ENCODE results near the gene SPANXN3. TPM values are rescaled to one million over a fixed set of nuclear protein-coding genes. Genes with fewer than 3 reads are reported as not detected.

SPANXN3 gene
- total RNA-seq, 1 experiment from 2014 or later: not detected

DNA sequence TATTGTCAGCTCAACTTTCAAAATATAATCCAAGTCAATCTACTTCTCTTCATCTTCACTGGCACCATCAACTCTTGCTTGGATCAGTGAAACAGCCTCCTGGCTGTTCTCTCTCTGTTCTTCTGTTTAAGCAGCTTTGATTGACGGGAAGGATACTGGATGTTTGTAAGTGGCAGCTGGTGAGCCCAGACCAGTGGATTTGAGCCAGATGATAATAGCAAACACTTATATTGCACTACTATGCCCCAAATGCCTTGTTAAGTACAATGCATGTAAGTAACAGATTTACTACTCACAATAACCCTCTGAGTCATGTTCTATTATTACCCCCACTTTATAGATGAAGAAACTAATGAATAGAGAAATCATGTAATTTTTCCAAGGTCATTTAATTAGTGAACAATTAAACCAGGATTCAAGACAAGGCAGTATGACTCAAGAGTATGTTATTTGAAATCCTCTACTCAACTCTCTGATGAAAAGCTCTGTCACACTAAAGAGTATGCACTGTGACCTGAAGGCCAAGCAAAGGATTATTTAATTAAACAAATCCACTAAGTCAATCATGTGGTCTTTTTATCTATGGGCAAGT lies 44.8 kb downstream of the SPANXN3 start:
- ATAC-seq (no peak), DNase-seq (ENCODE audit: low read depth, low spot score) (no peak)
- Histone ChIP-seq H3K27me3 (ENCODE audit: control insufficient read depth, insufficient read depth, low read length) (no peaks in the 10 kb centered on the region), H3K4me3 (ENCODE audit: low read depth in 2 of 2, low read length in 2 of 2) (no peak overlapping the region), H3K4me1 (ENCODE audit: control insufficient read depth, insufficient read depth, low read length) (no peaks in the 10 kb centered on the region), H3K9me3 (ENCODE audit: control insufficient read depth, insufficient read depth, low read depth, low read length) (no peaks in the 10 kb centered on the region), H3K36me3 (ENCODE audit: control insufficient read depth, insufficient read depth, low read length) (no peaks in the 10 kb centered on the region), H3K27ac (ENCODE audit: low read length) (no peak overlapping the region)
- ChIA-PET POLR2A (no interaction called here), CTCF (no interaction called here)
- BruUV-seq (replicated peaks): no TSS peak
- in situ Hi-C loops (cut with HindIII; ENCODE audit: low pct_unique_long_range_greater_than_20kb, low sequenced_read_pairs) (no loop called here), intact Hi-C loops (cut with micrococcal nuclease; ENCODE audit: unreplicated experiment) (no loop called here)
- TF ChIP-seq CTCF (IDR thresholded peaks at IDR 0.05): no peak
- TF ChIP-seq TCF7L2 (IDR thresholded peaks at IDR 0.05; ENCODE audit: low read depth, low read length): no peak
- no peak for TF ChIP-seq SIN3A (IDR thresholded peaks at IDR 0.05; ENCODE audit: borderline replicate concordance, insufficient read depth, low read depth, low read length)
- TF ChIP-seq REST (IDR thresholded peaks at IDR 0.05; ENCODE audit: insufficient read depth in 1 of 2, low read depth in 2 of 2, low read length in 1 of 2): no peak
- no peak for TF ChIP-seq POLR2AphosphoS5 (IDR thresholded peaks at IDR 0.05; ENCODE audit: low read depth, low read length)

- POLR2A ChIA-PET: no interaction called here
- Histone ChIP-seq H3K4me3 (ENCODE audit: low read depth in 2 of 2, low read length in 2 of 2) (no peak overlapping the region), H3K9me3 (ENCODE audit: control insufficient read depth, insufficient read depth, low read depth, low read length) (no peaks in the 10 kb centered on the region), H3K4me1 (ENCODE audit: control insufficient read depth, insufficient read depth, low read length) (no peaks in the 10 kb centered on the region), H3K36me3 (ENCODE audit: control insufficient read depth, insufficient read depth, low read length) (no peaks in the 10 kb centered on the region), H3K27ac (ENCODE audit: low read length) (no peak overlapping the region), H3K27me3 (ENCODE audit: control insufficient read depth, insufficient read depth, low read length) (no peaks in the 10 kb centered on the region)
- intact Hi-C loops (cut with micrococcal nuclease; ENCODE audit: unreplicated experiment) (no loop called here), in situ Hi-C loops (cut with HindIII; ENCODE audit: low pct_unique_long_range_greater_than_20kb, low sequenced_read_pairs) (no loop called here)
- ATAC-seq: no peak
- TF ChIP-seq SIN3A (IDR thresholded peaks at IDR 0.05; ENCODE audit: borderline replicate concordance, insufficient read depth, low read depth, low read length) (no peak), CTCF (IDR thresholded peaks at IDR 0.05) (no peak), TCF7L2 (IDR thresholded peaks at IDR 0.05; ENCODE audit: low read depth, low read length) (no peak), REST (IDR thresholded peaks at IDR 0.05; ENCODE audit: insufficient read depth in 1 of 2, low read depth in 2 of 2, low read length in 1 of 2) (no peak), POLR2AphosphoS5 (IDR thresholded peaks at IDR 0.05; ENCODE audit: low read depth, low read length) (no peak)
- DNase-seq (ENCODE audit: low read depth, low spot score): no peak
- no TSS peak for BruUV-seq (replicated peaks)
- CTCF ChIA-PET: no interaction called here
These were observed 51.1 kb downstream of the SPANXN3 start for GRCh38 chrX:143466130-143466529.

Measured in Panc1 (cell line).